GM18499 (cell line): Measurements from ENCODE around the gene SREBF2.
"Not testable (repeated sequence)": the region's sequence is repeated elsewhere in the genome, so short reads cannot be mapped to it uniquely, and the experiment has no call there.

Source experiments
- ATAC-seq: cut with Tn5 transposase; IDR thresholded peaks from one replicate; pipeline ENCODE4 v1.9.1; 2021; ENCODE audit warnings: moderate number of reproducible peaks; ENCODE audit not compliant: insufficient read depth, unreplicated experiment

SREBF2 gene

DNA sequence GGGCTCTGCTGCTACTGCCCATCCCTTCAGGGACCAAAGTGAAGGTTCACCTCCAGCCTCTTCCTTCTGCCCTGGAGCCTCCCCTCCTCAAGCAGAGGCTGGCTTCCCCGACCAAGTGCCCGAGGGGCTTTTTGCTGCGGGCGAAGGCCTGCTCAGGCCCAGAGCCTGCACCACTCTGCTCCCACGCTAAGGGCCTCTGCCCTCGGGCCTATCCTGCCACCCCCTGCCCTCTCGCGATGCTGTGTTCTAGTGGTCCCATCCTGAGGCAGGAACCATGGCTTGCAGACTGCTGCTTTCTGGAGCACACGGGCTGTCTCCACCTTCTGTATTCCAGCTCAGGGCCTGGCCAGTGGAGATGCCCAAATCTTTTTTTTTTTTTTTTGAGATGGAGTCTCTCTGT, 102.6 kb downstream of the SREBF2 start:
- ATAC-seq: no peak

DNA sequence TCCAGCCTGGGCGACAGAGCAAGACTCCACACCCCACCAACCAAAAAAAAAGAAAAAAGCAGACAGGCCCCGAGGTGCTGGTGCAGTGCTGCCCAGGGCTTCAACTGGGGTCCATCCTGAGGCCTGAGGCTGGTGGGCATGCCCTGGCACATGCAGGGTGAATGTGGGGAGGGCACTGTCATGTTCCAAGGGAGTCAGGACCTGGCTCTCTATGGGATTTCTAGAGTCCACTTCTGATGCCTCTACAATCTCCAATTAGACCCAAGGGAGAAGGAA, 103.9 kb downstream of the SREBF2 start:
- no peak for ATAC-seq

DNA sequence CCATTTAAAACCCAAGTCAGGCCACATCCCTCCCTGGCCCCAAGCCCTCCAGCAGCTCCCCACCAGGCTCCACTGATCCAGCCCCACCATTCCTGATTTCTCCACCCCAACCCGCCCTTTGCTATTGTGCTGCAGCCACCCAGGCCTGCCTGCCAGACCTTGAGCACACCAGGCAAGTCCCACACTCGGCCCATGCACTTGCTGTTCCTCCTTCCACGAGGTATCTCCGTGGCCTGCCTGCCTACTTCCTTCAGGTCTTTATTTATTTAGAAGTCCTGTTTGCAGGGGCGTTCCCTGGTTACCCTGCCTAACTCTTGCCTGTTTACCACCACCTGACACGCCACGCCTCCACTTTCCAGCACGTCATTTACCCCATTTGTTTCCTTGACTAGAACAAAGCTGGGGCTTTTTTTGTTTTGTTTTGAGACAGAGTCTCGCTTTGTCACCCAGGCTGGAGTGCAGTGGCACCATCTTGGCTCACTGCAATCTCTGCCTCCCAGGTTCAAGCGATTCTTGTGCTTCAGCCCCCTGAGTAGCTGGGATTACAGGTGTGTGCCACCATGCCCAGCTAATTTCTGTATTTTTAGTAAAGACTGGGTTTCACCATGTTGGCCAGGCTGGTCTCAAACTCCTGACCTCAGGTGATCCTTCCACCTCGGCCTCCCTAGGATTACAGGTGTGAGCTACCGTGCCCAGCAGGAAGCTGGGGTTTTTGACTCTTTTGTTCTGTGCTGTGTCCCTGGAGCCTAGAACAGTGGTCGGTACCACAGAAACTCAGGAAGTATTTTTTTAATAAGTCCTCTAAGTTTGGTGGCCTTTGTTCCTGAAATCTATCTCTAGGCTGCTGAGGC, 107.3 kb downstream of the SREBF2 start:
- ATAC-seq: peak; percentile 36

DNA sequence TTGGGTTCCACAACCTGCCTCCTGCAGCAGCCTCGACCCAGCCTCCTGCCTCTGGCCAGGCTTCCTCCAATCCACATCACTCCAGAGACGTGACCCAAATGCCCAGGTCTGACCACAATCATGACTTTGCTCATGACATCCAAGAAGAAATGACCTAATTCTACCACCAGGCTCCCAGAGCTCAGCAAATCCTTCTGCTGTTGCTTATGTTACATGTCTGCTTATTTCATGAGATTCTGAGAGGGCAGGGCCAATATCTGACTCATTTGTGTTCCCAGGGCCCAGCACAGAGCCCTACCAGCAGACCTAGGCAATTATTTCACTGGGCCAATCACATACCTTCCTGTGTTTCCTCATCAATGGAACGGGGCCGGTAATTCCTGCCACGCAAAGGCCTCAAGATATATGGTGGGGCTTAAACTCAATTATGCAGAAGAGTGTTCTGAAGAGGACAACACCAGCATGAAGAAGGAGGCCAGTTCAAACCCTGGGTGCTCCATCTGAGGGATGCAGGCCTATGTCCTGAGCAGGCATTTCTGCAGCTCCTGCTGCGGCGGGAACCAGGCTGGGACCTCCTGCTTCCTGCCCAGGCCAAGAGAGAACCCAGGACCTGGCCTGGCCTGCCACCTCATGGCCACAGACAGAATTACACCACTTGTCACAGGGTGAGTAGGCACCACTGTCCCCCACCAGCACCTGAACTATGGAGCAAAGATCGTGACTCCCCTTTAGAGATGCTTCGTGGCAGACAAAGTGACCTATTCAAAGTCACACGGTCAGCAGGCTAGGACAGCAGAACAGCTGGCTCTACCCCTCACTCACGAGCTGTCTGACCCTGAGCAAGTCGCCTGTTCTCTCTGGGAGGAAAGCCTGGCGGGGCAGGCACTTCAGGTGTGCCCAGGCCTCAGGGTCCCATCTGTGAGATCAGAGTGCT, 108.2 kb downstream of the SREBF2 start:
- ATAC-seq: no peak

DNA sequence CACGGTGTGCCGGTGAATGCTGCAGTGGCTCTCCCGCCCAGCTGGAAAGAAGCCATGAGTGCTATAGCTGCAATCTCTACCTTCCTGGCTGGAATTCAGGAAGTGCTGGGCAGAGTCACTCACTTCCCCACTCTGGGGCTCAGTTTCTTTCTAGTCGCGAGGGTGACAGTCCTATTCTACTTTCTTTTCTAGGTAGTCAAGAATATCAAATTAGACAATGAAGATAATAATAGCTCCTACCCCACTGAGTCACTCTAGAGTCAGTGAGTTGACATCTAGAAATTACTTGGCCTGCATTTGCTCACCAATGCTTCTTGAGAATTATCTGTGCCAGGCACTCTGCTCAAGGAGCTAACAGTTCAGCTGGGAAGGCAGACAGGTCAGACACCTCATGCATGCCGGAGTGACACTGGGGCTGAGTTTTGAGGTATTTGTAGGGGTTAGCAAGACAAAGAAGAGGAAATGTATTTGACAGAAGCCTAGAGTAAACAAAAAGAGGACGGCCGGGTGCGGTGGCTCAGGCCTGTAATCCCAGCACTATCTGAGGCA, 110.8 kb downstream of the SREBF2 start:
- ATAC-seq: no peak

DNA sequence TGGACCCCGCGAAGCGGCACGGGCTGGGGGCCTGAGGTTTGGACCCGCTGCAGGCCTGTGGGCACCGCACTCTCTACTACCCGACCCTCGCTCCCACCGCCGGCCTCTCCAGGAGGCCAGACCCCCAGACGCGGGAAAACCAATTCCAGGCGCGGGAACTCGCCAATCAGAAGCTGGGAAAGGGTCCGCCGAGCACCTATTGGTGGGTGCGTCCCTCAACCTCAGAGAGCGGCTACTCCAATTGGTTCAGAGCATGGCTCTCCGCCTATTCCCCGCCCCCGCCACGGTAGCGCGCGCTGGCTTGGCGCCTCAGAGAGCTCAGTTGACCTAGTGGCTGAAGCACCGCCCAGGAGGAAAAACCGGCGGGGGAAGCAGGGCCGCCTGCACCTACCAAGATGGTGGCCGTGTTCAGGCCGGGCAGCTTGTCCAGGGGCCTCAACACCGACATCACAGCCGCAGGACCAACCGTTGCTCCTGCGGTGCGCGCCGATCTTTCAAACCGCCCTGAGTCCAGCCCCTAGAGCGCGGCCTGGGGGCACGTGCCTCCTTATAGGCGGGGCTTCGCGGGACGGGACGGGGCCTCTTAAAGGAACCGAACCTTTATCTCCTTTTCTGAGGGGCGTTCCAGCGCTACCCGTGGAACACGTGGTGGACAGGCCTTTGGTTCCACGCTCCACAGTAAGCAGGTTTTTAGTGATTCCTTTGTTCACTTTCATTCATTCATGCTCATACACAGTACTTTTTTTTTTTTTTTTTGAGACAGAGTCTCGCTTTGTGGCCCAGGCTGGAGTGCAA, 113.9 kb downstream of the SREBF2 start, which contains the start of gene CENPM:
Gene CENPM, minus strand, starts transcription at position 524 of the 795 bp plus-strand sequence. Its CDS starts 76 bp downstream, at position 448.
- ATAC-seq: no peak

DNA sequence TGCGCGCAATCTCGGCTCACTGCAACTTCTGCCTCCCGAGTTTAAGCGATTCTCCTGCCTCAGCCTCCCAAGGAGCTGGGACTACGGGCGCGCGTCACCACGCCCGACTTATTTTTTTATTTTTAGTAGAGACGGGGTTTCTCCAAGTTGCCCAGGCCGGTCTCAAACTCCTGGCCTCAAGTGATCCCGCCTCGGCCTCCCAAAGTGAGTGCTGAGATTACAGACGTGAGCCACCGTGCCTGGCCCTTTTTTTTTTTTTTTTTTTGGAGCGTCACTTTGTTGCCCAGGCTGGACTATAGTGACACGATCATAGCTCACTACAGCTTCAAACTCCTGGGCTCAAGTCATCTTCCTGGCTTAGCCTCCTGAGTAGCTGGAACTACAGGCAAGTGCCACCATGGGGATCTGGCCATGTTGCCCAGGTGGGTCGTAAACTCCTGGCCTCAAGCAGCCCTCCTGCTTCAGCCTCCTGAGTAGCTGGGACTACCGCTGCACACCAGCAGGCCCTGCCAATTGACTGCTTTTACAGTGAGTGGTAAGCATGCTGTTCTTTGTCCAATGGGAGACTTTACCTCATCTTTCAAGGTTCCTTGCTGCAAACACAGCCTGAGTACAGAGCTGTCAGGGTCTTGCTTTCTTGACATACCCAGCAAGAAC, 114.6 kb downstream of the SREBF2 start:
- ATAC-seq: no peak

DNA sequence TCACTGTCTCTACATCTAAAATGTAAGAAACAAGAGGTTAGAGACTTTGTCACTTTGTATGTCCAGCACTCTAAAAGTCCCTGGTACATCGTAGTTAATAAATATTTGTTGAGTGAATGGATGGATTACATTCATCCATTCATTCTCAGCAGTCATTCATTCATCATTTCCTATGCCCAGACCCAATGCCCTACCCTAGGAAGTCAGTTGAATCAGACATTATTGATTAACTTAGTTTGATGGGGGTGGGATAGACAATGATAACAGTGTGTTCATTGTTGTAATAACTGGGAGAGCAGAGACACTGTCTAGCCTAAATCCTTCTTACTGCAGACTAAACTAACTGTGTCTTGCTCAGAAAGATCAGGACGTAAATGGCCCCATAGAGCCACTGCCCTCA, 115.2 kb downstream of the SREBF2 start:
- ATAC-seq: no peak

DNA sequence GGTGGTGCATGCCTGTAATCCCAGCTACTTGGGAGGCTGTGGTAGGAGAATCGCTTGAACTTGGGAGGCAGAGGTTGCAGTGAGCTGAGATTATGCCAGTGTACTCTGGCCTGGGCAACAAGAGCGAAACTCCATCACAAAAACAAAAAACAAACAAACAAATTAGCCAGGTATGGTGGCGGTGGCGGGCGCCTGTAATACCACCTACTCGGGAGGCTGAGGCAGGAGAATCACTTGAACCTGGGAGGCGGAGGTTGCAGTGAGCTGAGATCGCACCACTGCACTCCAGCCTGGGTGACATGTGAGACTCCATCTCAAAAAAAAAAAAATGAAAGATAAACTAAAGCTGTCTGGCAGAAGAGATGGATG, 116.0 kb downstream of the SREBF2 start:
- not testable (repeated sequence) for ATAC-seq

DNA sequence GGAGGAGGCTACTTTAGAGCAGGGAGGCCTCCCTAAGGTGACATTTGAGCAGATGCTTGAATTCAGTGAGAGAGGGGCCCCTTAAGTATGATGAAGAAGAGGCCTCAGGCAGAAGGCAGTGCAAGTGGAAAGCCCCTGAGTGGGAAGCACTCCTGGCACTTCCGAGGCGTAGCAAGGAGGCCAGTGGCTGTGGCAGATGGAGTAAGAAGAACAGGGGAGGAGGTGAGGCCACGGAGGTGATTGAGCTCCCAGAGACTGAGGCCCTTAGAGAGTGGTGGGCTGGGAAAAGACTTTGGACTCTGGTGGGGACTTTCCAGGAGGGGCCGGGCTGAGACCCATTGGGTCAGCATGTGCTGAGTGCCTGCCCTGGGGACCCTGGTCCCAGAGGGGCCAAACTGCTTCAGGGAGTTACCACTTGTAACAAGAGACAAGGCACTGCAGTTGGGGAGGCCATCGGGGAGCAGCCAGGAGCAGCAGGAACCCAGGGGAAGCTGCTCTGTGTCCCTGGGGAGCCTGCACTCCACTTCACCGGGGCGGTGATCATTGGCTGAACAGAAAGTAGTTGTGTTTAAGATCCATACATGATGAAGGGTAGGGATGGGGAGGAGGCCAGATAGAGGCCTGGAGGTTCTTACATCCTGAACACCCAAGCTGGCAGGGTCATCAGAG, 116.5 kb downstream of the SREBF2 start:
- no peak for ATAC-seq

DNA sequence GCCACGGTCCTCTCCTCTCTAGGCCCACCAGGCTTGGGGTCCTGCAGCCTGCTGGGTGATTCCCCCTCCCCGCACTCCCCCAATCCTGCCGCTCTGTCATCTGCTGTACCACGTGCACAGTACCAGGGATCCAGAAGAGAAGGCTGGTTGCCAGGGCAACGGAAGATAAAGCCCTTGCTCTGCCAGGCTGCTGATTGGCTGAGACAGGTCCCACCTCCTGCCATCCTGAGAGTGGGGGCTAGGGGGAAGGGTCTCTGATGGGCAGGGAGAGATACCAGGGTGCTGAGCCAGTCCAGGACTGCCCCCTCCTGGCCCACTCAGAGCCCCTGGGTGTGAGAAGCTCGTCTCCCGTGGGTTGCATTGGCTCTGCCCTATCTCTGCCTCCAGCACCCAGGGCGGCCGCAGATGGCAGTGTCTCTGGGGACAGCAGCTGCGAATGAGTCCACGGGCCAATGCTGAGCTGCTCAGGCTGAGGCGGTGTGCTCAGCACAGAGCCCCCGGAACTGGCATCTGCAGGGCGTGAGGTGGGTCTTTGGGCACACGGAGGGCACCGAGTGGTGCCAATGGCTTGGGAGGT, 119.1 kb downstream of the SREBF2 start, which contains the start of gene SMIM45:
Gene SMIM45, plus strand, starts transcription at position 253 of the 577 bp plus-strand sequence.
- no peak for ATAC-seq

DNA sequence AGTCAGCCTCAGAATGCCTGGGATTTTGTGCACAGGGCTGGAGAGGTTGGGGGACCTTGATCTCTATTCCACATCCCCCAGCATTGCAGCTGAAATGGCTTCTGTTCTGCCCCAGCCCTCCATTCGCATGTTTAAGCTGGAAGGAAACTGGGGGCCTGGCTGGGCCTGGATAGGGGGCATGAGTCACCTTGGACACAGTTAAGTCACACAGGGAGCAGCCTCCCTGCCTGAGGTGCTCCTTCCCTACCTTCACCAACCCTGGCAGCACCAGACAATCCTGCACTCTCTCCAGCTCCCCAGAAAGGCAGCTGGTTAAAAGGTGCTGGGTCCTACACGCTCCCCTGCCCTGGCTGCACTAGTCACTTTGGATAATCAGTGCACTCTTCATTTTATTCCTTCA, 119.8 kb downstream of the SREBF2 start:
- ATAC-seq: no peak
